ENCODE measurements around the gene NPPA.

DNA sequence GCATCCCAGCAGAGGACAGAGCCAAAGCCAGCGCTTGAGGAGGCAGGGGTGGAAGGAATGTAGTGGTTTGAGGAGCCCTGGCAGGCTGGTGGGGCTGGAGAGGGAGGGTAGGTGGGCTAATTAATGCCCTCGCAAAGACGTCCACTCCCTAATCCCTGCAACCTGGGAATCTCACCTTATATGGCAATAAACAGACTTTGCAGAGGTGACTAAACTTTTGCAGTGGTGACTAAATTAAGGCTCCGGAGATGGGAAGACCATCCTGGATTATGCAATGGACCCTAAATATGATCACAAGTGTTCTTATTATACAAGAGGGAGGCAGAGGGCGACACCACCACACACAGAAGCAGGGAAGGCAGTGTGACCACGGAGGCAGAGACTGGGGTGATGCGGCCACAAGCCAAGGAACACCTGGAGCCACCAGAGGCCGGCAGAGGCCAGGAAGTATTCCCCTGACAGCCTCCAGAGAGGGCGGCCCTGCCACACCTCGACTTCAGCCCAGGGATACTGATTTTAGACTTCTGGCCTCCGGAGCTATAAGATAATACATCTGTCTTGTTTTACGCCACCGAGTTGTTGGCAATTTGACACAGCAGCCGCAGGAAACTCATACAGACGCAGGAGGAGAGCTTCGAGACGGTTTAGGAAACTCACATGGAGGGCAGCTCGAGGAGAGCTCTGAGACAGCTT, 34.3 kb upstream of the NPPA start:
- TF ChIP-seq CTCF (IDR thresholded peaks at IDR 0.05): no peak
- TF ChIP-seq ZFX (IDR thresholded peaks at IDR 0.05; ENCODE audit: borderline replicate concordance): no peak

Data from 22Rv1 (cell line).